SKM-1 treated with dmso at 0.1 percent for 144 hours (cell line): ENCODE data around the gene NUPR1.
"Not testable (repeated sequence)": the region's sequence is repeated elsewhere in the genome, so short reads cannot be mapped to it uniquely, and the experiment has no call there.

ENCODE experiments used
- DNase-seq: peaks from one replicate; lab custom pipeline; 2025; ENCODE audit not compliant: unreplicated experiment; lab: John Stamatoyannopoulos, UW

NUPR1 gene

DNA sequence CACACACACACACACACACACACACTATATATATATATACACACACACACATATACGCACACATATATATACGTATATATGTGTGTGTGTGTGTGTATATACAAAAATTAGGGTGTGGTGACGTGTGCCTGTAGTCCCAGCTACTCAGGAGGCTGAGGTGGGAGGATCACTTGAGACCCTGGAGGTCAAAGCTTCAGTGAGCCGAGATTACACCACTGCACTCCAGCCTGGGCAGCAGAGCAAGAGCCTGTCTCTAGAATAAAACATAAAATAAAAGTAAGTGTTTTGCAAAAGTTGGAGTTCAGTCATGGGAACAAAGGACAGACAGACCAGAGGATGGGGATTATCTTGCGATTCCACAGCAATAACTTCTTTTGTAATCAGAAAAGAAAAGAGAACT, 10.8 kb downstream of the NUPR1 start:
- no peak for DNase-seq

DNA sequence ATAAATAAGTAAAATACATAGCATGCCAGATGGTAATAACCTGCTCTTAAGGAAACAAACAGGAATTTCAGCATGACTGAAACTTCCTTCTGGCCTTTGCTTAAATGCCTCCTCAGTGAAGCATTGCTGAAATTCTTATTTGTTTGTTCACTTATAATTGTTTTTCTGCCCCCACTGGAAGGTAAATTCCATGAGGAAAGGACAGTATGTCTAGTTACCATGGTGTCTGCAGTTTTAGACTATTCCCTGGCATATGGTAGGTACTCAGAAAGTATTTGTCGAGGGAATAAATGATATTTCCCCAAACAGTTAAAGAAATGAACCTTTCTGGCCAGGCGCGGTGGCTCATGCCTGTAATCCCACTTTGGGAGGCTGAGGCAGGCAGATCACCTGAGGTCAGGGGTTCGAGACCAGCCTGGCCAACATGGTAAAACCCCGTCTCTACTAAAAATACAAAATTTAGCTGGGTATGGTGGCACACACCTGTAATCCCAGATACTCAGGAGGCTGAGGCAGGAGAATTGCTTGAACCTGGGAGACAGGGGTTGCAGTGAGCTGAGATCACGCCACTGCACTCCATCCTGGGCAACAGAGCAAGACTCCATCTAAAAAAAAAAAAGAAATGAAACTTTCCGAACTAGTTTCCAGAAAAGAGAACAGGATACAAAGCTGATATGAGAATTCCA, 11.5 kb downstream of the NUPR1 start:
- DNase-seq, result not testable (repeated sequence)

- no peak for DNase-seq
Observed at GRCh38 chr16:28526201-28527099, 12.3 kb downstream of the NUPR1 start.

DNA sequence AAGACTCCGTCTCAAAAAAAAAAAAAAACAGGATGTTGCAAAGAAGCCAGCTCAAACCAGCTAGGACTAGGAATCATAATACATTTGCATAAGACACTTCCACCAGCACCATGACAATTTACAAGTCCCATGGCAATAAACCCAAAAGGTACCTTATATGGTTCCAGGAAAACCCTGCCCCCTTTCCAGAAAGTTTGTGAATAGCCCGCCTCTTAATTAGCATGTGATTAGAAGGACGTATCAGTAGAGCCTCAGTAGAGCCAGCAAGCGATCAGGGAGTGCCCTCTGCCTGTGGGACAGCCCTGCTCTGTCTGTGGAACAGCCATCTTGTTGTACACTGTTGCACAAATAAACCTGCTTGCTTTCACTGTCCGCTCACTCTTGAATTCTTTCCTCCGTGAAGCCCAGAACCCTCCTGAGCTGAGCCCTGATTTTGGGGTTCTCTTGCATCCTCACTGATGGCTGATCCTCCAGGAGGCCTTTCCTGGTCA, 14.0 kb downstream of the NUPR1 start:
- DNase-seq, result no peak

DNA sequence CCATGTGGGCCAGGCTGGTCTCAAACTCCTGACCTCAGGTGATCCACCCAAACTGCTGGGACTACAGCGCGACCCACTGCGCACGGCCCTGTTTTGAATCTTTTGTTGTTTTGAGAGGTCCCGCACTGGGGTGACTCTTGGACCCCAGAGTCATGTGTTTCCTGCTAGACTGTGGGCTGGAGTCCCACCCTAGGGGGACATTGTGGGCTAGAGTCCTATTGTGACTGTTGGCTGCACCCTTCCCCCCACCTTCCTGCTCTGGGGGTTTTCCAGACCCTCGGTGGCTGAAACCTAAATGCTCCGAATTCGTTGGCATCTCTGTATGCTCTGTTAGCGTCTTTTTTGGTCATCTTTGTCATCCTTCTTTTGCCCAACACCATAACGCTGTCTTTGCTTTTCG, 16.0 kb downstream of the NUPR1 start:
- no peak for DNase-seq

GRCh38 chr16:28521436-28521835, 17.3 kb downstream of the NUPR1 start:
- no peak for DNase-seq

GRCh38 chr16:28520672-28521071, 18.1 kb downstream of the NUPR1 start:
- DNase-seq, result no peak

DNA sequence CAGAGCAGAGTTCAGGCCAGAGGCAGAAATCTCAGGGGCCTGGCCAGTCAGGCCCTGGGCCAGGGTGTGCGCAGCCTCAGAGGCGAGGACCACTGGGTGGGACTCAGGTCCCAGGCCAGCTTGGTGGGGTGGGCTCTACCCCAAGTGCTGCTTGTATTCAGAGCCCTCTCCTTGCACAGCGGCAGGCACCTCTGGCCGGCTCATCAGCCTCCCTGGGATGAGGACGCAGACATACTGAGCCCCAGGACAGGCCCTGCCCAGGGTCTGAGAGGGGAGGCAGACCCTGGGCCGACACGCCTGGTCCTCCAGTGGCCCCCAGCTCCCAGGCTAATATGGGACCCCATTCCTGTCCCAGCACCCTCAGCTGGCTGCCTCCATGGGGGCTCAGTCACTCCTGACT, 24.5 kb downstream of the NUPR1 start:
- DNase-seq, result no peak

DNA sequence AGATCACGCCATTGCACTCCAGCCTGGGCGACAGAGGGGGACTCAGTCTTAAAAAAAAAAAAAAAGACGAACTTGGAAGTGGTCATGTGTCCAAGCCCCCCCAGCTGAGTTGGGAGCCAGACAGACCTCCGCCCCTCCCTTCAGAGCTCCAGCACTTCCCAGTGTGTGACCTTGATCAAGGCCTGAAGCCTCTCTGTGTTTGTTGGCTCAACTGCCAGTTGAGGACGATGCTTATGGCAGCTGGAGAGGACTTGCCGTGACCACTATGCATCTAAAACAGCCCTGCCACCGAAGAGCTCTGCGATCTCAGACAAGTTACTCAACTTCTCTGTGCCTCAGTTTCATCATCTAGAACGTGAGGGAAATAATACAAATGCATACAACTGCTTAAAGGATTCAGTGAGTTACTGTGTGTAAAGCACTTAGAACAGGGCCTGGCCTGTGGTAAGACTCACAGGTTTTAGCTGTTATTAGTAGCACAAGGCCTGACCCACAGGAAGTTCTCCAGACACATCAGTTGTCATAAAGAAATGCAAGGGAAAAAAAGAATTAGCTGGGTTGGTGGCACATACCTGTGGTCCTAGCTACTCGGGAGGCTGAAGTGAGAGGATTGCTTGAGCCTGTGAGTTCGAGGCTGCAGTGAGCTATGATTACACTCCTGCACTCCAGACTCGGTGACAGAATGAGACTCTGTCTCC, 25.1 kb downstream of the NUPR1 start:
- no peak for DNase-seq

- no peak for DNase-seq
Observed at GRCh38 chr16:28511801-28512789, 26.7 kb downstream of the NUPR1 start.

DNA sequence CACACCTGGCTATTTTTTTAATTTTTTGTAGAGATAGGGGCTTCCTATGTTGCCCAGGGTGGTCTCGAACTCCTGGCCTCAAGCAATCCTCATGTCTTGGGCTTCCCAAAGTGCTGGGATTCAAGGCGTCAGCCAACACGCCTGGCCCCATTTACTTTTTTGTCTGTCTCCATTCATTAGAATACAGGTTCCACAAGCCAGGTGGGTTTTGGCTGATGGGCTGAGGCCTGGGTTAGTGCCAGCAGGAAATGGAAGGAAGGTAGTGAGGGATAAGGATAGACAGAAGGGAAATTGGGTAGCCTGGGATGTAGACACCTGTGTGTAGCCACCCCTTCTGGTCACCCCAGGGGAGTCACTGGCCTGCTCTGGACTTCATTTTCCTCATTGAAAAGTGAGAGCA, 27.7 kb downstream of the NUPR1 start:
- DNase-seq, result no peak

DNA sequence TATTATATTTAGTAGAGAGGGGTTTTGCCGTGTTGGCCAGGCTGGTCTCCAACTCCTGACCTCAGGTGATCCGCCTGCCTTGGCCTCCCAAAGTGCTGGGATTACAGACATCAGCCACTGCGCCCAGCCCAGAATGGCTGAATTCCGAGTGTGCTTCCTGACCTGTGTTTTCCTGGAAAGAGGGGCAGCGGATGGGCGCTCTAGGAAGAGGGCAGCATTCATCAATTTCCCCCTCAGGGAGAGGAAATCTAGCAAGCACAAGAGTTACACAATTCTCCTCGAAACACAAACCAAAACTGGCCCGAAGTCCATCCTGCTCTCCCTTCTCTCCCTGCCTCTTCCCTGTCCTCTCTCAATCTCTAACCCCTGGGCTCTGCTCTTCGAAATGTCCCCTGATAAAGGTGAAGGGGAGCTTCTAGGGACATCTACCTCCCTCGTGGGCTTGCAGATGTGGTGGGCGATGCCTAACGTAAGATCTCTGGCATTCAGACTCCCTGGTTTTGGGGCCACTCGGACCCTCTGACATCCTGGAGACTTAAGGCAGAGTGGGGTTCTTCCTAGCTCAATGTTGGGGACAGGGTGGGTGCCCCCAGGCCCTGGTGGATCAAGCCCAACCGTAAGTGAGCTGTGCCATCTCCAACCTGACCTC, 33.2 kb downstream of the NUPR1 start:
- DNase-seq, result no peak

- DNase-seq, result no peak
Observed at GRCh38 chr16:28504707-28505404, 33.9 kb downstream of the NUPR1 start.

GRCh38 chr16:28503470-28504259, 35.1 kb downstream of the NUPR1 start:
- DNase-seq, result no peak

DNA sequence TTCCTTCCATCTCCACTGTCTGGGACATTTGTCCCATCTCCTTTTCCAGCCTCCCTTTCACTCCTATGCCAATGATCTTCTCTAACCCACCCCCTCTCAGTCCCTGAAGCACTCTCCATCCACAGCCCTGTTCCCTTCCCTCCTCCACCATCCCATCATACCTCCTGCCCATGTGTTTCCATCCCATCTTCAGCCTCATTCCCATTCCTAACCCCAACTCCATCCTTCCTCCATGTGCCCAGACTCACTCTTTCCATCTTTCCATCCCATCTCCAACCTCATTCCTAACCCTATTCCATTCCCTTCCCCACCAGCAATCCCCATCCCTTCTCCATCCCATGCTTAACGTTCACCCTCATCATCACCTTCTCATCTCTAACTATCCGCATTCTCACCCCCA, 36.5 kb downstream of the NUPR1 start:
- DNase-seq, result no peak

DNA sequence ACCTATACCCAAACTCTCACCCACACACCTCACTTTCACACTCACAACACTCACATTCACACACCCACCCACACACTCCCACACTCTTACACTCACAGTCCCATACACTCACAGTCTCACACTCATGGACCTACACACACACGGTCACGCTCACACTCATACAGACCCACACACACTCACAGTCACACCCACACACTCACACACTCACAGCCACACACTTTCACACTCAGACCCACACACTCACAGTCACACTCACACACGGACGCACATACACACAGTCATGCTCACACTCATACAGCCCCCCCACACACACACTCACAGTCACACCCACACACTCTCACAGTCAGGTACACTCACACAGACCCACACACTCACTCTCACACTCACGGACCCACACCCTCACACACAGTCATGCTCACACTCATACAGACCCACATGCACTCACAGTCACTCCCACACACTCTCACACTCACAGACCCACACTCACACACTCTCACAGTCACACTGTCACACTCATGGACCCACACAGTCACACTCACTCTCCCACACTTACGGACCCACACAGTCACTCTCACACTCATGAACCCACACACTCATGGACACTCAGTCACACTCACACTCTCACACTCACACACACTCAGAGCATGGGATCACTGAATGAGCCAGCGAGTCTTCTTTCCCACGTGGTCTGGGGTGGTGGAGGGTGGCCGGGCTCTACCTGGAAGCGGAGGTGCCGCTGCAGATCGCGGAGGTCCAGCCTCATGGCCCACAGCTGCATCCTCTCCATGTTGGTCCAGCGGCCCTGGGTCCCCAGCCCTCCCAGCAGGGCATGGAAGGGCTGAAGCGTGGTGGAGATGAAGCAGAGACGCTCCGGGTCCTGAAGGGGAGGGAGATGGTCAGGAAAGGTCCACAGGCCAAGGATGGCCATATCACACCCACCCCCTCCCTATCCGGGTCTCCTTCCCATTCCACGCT, 37.2 kb downstream of the NUPR1 start:
- DNase-seq, result no peak

DNA sequence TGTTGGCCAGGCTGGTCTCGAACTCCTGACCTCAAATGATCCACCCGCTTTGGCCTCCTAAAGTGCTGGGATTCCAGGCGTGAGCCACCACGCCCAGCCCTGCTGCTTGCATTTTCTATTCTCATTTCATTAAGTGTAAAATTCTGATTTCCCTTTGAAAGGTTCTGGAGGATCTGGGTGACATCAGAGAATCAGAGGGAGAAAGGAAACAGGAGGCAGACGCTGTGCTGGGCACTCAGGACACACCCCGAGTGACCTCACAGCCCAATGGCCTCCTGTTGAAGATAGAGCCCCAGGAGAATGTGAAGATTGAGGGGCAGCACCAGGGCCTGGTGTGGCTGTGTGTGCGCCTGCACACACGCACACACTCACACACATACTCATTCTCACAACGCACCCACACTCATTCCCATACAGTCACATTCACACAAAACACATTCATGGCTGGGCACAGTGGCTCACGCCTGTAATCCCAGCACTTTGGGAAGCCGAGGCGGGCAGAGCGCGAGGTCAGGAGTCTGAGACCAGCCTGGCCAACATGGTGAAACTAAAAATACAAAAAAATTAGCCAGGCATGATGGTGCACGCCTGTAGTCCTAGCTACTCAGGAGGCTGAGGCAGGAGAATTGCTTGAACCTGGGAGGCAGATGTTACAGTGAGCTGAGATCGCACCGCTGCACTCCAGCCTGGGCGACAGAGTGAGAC, 38.1 kb downstream of the NUPR1 start:
- DNase-seq, result not testable (repeated sequence)
